ENCODE measurements around the gene TBC1D17.

The TBC1D17 gene

DNA sequence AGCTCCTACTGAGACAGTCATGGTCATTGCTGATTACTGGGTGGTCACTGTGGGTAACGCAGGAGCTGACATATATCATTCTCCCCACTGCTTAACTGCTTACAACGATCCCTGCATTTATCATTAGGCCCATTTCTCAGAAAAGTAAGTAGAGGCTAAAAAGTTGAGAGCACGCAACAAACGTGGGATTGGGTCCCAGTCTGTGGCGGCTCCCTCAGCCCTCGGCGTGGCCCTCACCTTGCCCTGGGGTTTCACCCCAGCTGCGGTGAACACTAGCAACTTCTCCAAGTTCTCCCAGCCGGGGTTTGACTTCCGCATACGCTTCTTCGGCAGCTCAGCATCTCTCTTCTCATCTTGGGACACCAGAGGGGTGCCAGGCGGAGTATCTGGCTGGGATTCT, 12.6 kb upstream of the TBC1D17 start:
- no peak for DNase-seq (ENCODE audit: low spot score)
- TF ChIP-seq, protein P1, sequence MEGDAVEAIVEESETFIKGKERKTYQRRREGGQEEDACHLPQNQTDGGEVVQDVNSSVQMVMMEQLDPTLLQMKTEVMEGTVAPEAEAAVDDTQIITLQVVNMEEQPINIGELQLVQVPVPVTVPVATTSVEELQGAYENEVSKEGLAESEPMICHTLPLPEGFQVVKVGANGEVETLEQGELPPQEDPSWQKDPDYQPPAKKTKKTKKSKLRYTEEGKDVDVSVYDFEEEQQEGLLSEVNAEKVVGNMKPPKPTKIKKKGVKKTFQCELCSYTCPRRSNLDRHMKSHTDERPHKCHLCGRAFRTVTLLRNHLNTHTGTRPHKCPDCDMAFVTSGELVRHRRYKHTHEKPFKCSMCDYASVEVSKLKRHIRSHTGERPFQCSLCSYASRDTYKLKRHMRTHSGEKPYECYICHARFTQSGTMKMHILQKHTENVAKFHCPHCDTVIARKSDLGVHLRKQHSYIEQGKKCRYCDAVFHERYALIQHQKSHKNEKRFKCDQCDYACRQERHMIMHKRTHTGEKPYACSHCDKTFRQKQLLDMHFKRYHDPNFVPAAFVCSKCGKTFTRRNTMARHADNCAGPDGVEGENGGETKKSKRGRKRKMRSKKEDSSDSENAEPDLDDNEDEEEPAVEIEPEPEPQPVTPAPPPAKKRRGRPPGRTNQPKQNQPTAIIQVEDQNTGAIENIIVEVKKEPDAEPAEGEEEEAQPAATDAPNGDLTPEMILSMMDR (IDR thresholded peaks at IDR 0.05; ENCODE audit: extremely low read depth, insufficient read depth, missing control alignments): no peak
- in situ Hi-C loops (cut with MboI; ENCODE audit: low pct_unique_long_range_greater_than_20kb, low sequenced_read_pairs, unreplicated experiment): no loop called here

DNA sequence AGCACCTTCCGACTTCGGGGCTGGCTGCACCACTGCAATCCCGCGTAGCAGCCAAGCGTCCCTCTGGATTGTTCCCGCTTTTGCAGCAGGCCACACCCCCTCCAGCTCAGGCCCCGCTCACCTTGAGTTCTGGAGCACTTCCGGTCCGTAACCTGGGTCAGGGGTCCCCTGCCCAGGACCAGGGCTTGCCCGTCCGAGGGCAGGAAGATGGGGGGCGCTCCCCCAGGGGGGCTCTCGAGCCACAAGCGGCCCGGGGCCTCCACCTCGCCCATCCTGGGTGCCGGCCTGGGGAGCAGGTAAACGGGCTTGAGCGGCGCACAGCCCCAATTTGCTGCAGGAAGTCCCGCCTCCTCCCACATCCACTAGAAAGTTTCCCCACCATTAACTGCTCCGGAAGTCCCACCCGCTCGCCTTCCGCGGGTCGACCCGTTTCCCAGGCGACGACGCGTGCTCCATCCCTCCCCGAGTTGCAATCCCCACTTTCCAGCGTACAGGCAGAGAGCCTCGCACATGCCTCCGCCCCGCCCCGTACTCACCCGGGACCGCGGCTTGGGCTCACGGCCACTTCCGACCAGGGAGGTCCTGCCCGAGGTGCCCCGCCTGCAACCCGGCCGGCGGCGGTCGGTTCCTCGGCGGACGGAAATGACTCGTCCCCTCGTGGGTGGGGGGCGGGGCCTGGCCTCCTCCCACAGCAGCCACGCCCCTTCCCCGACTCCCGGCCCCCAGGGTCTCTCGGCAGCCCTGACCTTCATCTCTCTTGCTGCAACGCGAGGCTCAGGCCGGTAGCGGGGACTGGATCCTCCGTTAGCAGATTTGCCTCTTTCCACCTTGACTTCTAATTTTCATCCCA, 10.3 kb upstream of the TBC1D17 start, which contains the start of gene PNKP:
Gene PNKP (minus strand): TSS at position 644 of the 850 bp plus-strand sequence. CDS start 372 bp downstream, at position 272.
- in situ Hi-C loops (cut with MboI; ENCODE audit: low pct_unique_long_range_greater_than_20kb, low sequenced_read_pairs, unreplicated experiment): no loop called here

DNA sequence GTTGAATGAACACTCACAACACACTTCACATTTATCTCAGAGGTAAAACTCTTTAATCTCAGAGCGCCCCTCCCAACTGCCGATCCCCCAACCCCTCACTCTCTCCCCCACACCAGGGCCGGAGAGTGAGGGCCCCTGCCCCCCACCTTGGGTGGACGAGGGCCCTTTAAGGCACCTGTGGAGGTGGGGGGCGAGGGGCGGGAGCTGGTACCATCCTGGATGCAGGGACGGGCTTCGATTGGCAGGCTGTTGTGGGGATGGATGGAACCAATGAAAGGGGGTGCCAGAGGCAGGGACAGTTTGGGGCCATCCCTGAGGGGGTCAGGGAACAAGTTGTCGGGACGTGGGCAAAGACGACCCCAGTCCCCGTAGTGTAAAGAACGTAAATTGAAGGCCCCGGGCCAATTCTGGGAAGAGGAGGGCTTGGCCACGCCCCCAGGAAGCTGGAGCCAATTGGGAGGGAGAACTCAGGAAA, 8.5 kb upstream of the TBC1D17 start:
- in situ Hi-C loops (cut with MboI; ENCODE audit: low pct_unique_long_range_greater_than_20kb, low sequenced_read_pairs, unreplicated experiment): no loop called here
- no peak for DNase-seq (ENCODE audit: low spot score)
- TF ChIP-seq, protein P1 (IDR thresholded peaks at IDR 0.05; ENCODE audit: extremely low read depth, insufficient read depth, missing control alignments): no peak

More for the DNA sequence above, 10.3 kb upstream of the TBC1D17 start, which contains the start of gene PNKP:
- peak; percentile 97 for DNase-seq (ENCODE audit: low spot score)
- TF ChIP-seq, protein P1 (IDR thresholded peaks at IDR 0.05; ENCODE audit: extremely low read depth, insufficient read depth, missing control alignments): no peak

DNA sequence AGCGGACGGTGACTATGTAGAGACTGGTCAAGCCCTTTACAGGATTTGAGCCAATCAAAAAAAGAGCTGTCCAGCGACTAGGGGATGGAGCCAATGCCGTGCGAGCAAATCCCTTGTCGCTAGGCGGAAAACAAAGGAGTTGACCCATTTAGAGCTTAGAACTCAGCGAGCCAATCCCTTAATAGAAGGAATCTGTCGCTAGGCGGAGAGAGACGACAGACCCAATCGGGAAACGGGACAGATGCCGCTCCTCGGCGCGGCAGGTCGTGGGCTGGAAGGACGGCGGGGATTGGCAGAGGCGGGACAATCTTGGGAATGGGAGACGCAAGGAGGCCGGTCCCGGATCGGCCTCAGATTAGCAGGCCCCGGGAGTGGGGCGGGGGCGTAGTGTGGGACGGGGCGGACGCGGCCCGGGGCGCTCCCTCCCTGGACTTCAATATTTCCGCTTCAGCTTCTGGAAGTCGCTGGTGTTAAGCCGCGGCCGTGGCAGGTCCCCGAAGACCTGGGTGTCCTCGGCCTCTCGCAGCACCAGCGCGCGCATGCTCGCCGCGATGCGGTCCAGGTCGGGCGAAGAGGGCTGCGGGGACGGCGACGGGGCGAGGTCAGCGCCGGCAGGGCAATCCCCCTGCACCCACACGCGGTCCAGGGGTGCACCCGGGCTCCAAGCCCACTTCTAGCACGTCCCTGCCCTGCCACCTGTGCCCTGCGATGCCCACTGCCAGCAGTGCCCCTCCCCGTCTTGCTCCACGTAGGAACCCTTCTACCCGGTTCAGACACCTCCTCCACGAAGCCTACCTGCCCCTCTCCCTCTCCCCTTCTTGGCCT, 7.8 kb upstream of the TBC1D17 start:
- TF ChIP-seq, protein P1 (IDR thresholded peaks at IDR 0.05; ENCODE audit: extremely low read depth, insufficient read depth, missing control alignments): no peak
- DNase-seq (ENCODE audit: low spot score): peak; percentile 94
- in situ Hi-C loops (cut with MboI; ENCODE audit: low pct_unique_long_range_greater_than_20kb, low sequenced_read_pairs, unreplicated experiment): no loop called here

DNA sequence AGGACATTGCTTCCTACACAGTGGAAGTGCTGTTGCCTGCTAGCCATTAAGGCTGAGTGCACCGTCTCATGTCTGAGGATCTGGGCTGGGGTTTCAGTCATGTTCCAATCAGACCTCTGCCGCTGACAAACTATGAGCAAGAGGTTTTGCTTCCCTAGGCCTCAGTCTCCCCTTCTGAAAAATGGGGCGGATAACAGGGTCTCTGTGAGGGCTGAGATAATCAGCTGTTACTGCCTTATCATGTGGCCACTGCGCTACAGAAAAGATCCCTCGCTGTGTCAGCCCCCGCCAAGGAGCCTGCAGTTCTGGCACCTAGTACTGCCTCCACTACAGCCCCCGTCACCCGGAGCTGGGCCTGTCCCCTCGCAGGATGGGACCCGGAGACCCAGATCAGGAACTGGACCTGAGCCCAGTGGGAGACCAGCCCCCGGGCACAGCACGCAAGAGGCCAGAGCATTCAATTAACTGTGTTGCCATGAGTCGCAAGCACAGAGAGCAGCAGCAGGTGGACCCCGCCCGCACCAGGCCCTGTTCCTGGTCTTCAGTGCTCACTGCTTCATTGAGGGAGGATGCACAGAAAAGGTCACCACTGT, 7.1 kb upstream of the TBC1D17 start:
- in situ Hi-C loops (cut with MboI; ENCODE audit: low pct_unique_long_range_greater_than_20kb, low sequenced_read_pairs, unreplicated experiment): no loop called here
- TF ChIP-seq, protein P1 (IDR thresholded peaks at IDR 0.05; ENCODE audit: extremely low read depth, insufficient read depth, missing control alignments): no peak
- no peak for DNase-seq (ENCODE audit: low spot score)

DNA sequence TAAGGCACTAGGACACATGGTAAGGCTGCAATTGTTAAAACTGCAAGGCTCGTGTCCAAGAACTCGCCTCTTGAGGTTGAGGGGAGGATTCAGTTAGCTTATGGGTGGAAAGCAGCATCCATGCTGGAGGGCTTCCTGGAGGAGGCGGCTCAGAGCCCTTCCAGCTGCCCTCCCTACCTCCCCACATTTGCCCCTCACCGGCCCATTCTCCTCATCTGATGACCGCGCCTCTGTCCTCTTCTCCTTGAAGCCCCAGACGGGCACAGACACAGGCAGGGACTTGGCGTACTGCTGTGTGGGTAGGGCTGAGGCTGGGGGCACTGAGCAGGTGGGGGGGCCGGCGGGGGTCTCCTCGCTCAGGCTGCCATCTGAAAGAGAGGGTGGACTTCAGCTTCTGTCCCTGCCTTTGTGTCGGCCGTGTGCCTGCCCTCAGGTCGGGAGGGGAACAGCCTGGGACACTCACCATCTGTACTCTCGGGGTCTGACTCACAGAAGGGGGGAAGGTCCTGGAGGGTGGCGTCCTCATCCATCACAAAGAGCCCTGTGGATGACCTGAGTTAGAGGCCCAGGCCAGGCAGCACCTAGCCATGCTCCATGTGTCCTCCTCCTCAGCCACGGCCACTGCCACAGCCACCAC, 6.0 kb upstream of the TBC1D17 start:
- no peak for DNase-seq (ENCODE audit: low spot score)
- TF ChIP-seq, protein P1 (IDR thresholded peaks at IDR 0.05; ENCODE audit: extremely low read depth, insufficient read depth, missing control alignments): no peak
- in situ Hi-C loops (cut with MboI; ENCODE audit: low pct_unique_long_range_greater_than_20kb, low sequenced_read_pairs, unreplicated experiment): no loop called here
